ENCODE data around the gene MPG.

DNA sequence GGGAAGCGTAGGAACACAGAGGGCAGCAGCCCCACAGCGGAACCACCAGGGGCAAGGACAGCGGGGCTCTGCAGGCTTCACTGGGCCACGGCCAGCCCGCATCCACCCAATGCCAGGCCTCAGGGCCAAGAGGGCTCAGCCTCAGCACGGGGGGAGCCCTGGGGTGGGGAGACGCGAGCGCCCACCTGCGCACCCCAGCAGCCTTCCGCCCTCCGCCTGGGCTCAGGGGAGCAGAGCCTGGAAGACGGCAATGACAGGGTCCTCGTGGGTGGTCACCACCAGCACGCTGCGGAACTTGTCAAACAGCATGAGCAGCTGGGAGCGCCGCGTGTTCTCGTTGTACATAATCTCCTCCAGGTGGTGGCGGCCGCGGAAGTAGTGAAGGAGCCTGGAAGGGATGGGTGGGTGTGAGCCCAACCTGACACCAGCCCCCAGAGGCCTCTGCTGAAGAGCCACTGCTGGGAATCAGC lies 8.5 kb downstream of the MPG start:
- TF ChIP-seq, protein P1, sequence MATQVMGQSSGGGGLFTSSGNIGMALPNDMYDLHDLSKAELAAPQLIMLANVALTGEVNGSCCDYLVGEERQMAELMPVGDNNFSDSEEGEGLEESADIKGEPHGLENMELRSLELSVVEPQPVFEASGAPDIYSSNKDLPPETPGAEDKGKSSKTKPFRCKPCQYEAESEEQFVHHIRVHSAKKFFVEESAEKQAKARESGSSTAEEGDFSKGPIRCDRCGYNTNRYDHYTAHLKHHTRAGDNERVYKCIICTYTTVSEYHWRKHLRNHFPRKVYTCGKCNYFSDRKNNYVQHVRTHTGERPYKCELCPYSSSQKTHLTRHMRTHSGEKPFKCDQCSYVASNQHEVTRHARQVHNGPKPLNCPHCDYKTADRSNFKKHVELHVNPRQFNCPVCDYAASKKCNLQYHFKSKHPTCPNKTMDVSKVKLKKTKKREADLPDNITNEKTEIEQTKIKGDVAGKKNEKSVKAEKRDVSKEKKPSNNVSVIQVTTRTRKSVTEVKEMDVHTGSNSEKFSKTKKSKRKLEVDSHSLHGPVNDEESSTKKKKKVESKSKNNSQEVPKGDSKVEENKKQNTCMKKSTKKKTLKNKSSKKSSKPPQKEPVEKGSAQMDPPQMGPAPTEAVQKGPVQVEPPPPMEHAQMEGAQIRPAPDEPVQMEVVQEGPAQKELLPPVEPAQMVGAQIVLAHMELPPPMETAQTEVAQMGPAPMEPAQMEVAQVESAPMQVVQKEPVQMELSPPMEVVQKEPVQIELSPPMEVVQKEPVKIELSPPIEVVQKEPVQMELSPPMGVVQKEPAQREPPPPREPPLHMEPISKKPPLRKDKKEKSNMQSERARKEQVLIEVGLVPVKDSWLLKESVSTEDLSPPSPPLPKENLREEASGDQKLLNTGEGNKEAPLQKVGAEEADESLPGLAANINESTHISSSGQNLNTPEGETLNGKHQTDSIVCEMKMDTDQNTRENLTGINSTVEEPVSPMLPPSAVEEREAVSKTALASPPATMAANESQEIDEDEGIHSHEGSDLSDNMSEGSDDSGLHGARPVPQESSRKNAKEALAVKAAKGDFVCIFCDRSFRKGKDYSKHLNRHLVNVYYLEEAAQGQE (IDR thresholded peaks at IDR 0.05; ENCODE audit: insufficient read depth in 1 of 2, low read depth in 2 of 2, low read length in 2 of 2) = no peak
- no peak for TF ChIP-seq POLR2AphosphoS5 (IDR thresholded peaks at IDR 0.05; ENCODE audit: low read depth, low read length)
- no peak for TF ChIP-seq TAF1 (IDR thresholded peaks at IDR 0.05; ENCODE audit: borderline replicate concordance, insufficient read depth, low read length)
- no peak for TF ChIP-seq SIN3A (IDR thresholded peaks at IDR 0.05; ENCODE audit: borderline replicate concordance, insufficient read depth, low read length)
- TF ChIP-seq FOXP2 (optimal IDR thresholded peaks at IDR 0.05; ENCODE audit: borderline replicate concordance, extremely low read depth, extremely low read length, insufficient read depth) = no peak

Data from PFSK-1 (cell line).